CD14-positive monocyte (primary cell): ENCODE results near the gene CATSPER4. TPM values are rescaled to one million over a fixed set of nuclear protein-coding genes. Genes with fewer than 3 reads are reported as not detected.

Experiments used
- DNase-seq, 3 donors: peaks; one replicate each; pipeline ENCODE4 v3.0.0-alpha.2; 2011 to 2022
- H2AFZ ChIP-seq: 2 replicates; pipeline ENCODE4 v1.6.0; 2012; ENCODE audit warnings: mild to moderate bottlenecking, low read depth, low read length, inconsistent platforms; ENCODE audit not compliant: insufficient read depth, poor library complexity, severe bottlenecking
- H3K27ac ChIP-seq, 2 donors: 1 replicate in 1 of 2; 2 replicates in 1 of 2; pipeline ENCODE4 v1.5.1; 2012 to 2013; ENCODE audit warnings: low read length in 2 of 2, control low read depth in 1 of 2, inconsistent platforms in 1 of 2, low read depth in 1 of 2, mild to moderate bottlenecking in 1 of 2
- H3K27me3 ChIP-seq, 2 donors: one replicate each; pipeline versions ENCODE4 v1.6.0 to v1.6.1; 2011 to 2013; ENCODE audit warnings: low read length in 2 of 2; ENCODE audit not compliant: control insufficient read depth in 2 of 2, insufficient read depth in 2 of 2
- H3K36me3 ChIP-seq, 2 donors: replicated peaks in 1 of 2; 1 replicate in 1 of 2; 2 replicates in 1 of 2; pipeline versions ENCODE4 v1.5.1 to v1.6.1; 2012 to 2013; ENCODE audit warnings: low read length in 2 of 2, control low read depth in 1 of 2, inconsistent platforms in 1 of 2, mild to moderate bottlenecking in 1 of 2; ENCODE audit not compliant: insufficient read depth in 2 of 2, control insufficient read depth in 1 of 2
- H3K4me1 ChIP-seq, 2 donors: 1 replicate in 1 of 2; 2 replicates in 1 of 2; pipeline versions ENCODE4 v1.5.1 to v1.6.1; 2012 to 2013; ENCODE audit warnings: low read length in 2 of 2, control low read depth in 1 of 2, inconsistent platforms in 1 of 2, mild to moderate bottlenecking in 1 of 2, moderate library complexity in 1 of 2; ENCODE audit not compliant: insufficient read depth in 2 of 2, control insufficient read depth in 1 of 2
- H3K4me2 ChIP-seq: replicated peaks from 2 replicates; pipeline ENCODE3; 2012; ENCODE audit warnings: low read length, moderate library complexity, mild to moderate bottlenecking; ENCODE audit not compliant: poor library complexity, severe bottlenecking; ENCODE audit errors: extremely low read depth
- H3K4me3 ChIP-seq, 3 experiments: fragments of 200-600 bp in 1 of 3; sonication (generic) in 1 of 3; replicated peaks in 1 of 3; 1 replicate in 2 of 3; 2 replicates in 1 of 3; pipeline ENCODE4 v1.5.1; 2011 to 2013; ENCODE audit warnings: low read length in 3 of 3, mild to moderate bottlenecking in 3 of 3, control low read depth in 2 of 3, low read depth in 2 of 3, inconsistent platforms in 1 of 3, moderate library complexity in 1 of 3
- H3K79me2 ChIP-seq: 2 replicates; pipeline ENCODE4 v1.6.0; 2012; ENCODE audit warnings: mild to moderate bottlenecking, control low read depth, inconsistent platforms, low read length, moderate library complexity; ENCODE audit not compliant: insufficient read depth
- H3K9ac ChIP-seq: 2 replicates; pipeline ENCODE4 v1.6.0; 2017; ENCODE audit warnings: low read length, mild to moderate bottlenecking; ENCODE audit not compliant: insufficient read depth, poor library complexity, severe bottlenecking
- H3K9me3 ChIP-seq, 2 donors: replicated peaks in 1 of 2; 1 replicate in 1 of 2; 2 replicates in 1 of 2; pipeline versions ENCODE4 v1.5.1 to v1.6.1; 2012 to 2013; ENCODE audit warnings: low read length in 2 of 2, control low read depth in 1 of 2; ENCODE audit not compliant: control insufficient read depth in 1 of 2, insufficient read depth in 1 of 2
- H4K20me1 ChIP-seq: 2 replicates; pipeline ENCODE4 v1.6.0; 2012; ENCODE audit warnings: mild to moderate bottlenecking, low read length, control low read depth, moderate library complexity; ENCODE audit not compliant: insufficient read depth
- H3K27ac Mint-ChIP-seq, 7 donors: one replicate each; pipeline ENCODE4 v1.8.0; 2020; ENCODE audit warnings: mild to moderate bottlenecking in 7 of 7, mixed read lengths in 7 of 7, moderate library complexity in 6 of 7, inconsistent platforms in 2 of 7
- H3K27me3 Mint-ChIP-seq, 3 donors: one replicate each; pipeline ENCODE4 v1.8.0; 2021 to 2022; ENCODE audit warnings: low read depth in 3 of 3, mild to moderate bottlenecking in 3 of 3, mixed read lengths in 3 of 3, moderate library complexity in 3 of 3, inconsistent platforms in 1 of 3
- H3K36me3 Mint-ChIP-seq, 2 donors: one replicate each; pipeline ENCODE4 v1.8.0; 2020; ENCODE audit warnings: mixed read lengths in 2 of 2, inconsistent platforms in 1 of 2, mild to moderate bottlenecking in 1 of 2
- H3K4me1 Mint-ChIP-seq: one replicate; pipeline ENCODE4 v1.8.0; 2020; ENCODE audit warnings: mild to moderate bottlenecking, mixed read lengths
- H3K4me3 Mint-ChIP-seq, 2 donors: one replicate each; pipeline ENCODE4 v1.8.0; 2020; ENCODE audit warnings: mild to moderate bottlenecking in 2 of 2, mixed read lengths in 2 of 2, moderate library complexity in 1 of 2
- H3K9me3 Mint-ChIP-seq, 7 donors: one replicate each; pipeline ENCODE4 v1.8.0; 2020 to 2022; ENCODE audit warnings: mixed read lengths in 7 of 7, mild to moderate bottlenecking in 6 of 7, moderate library complexity in 6 of 7, inconsistent platforms in 2 of 7
- CTCF ChIP-seq: fragments of 200-600 bp; IDR thresholded peaks from one replicate; pipeline ENCODE4 v1.8.0; 2022; ENCODE audit warnings: antibody characterized with exemption, mild to moderate bottlenecking
- WGBS: methylation state at CpG from one replicate; pipeline ENCODE4 v1.1.5; 2013; ENCODE audit warnings: missing lambda C conversion rate; ENCODE audit not compliant: insufficient coverage; 5-methylcytosine and 5-hydroxymethylcytosine counted together
- intact Hi-C, 2 donors: fragments of 100-400 bp; cut with micrococcal nuclease; formaldehyde crosslinking; loops; one replicate each; pipeline versions ENCODE4 v1.15.0 to v1.15.1; 2023
- polyA plus RNA-seq, 3 donors: library from polyadenylated mRNA; depleted of rRNA in 1 of 3; unstranded in 2 of 3; stranded (reverse) in 1 of 3; fragments of 300-500 nt in 2 of 3; fragments of >200 nt in 1 of 3; fragmentation: Illumina TruSeq in 2 of 3; gene quantifications; 1 replicate in 2 of 3; 2 replicates in 1 of 3; pipeline ENCODE4 v1.2.3, GENCODE V29; 2012 to 2021

The CATSPER4 gene
- polyA plus RNA-seq, 3 donors: not detected

GRCh38 chr1:26187882-26188281 is 2.5 kb upstream of the CATSPER4 start:
- Histone ChIP-seq H3K4me2 (no peak overlapping the region), H2AFZ (no peak overlapping the region), H3K9ac (no peak overlapping the region), H3K4me1 (no peaks in the 10 kb centered on the region), H3K4me3 (no peak overlapping the region), H3K9me3 (no peaks in the 10 kb centered on the region), H3K36me3 (no peaks in the 10 kb centered on the region), H3K27ac (no peak overlapping the region), H3K27me3 (no peaks in the 10 kb centered on the region), H3K79me2 (no peaks in the 10 kb centered on the region), H4K20me1 (no peaks in the 10 kb centered on the region)
- DNase-seq: no peak
- Mint-ChIP-seq H3K36me3 (no peaks in the 10 kb centered on the region), H3K27me3 (peaks cover 0 to under 1% (median 0%) of the 10 kb centered on the region in 3 donors), H3K4me3 (no peak overlapping the region), H3K27ac (no peak overlapping the region), H3K4me1 (no peaks in the 10 kb centered on the region), H3K9me3 (no peaks in the 10 kb centered on the region)
- TF ChIP-seq CTCF: no peak
- no CpG with 5 or more reads among the region's 6 CpGs for WGBS
- intact Hi-C loops: no loop called here

- Histone ChIP-seq H3K4me1 (no peaks in the 10 kb centered on the region), H4K20me1 (no peaks in the 10 kb centered on the region), H3K79me2 (no peaks in the 10 kb centered on the region), H3K9ac (no peak overlapping the region), H3K4me2 (no peak overlapping the region), H3K27me3 (no peaks in the 10 kb centered on the region), H3K9me3 (no peaks in the 10 kb centered on the region), H3K27ac (no peak overlapping the region), H3K36me3 (no peaks in the 10 kb centered on the region), H2AFZ (no peak overlapping the region), H3K4me3 (no peak overlapping the region)
- Mint-ChIP-seq H3K9me3 (no peaks in the 10 kb centered on the region), H3K27me3 (peaks cover 0 to 3% (median 0%) of the 10 kb centered on the region in 3 donors), H3K4me3 (no peak overlapping the region), H3K36me3 (no peaks in the 10 kb centered on the region), H3K27ac (no peak overlapping the region), H3K4me1 (no peaks in the 10 kb centered on the region)
- no peak for TF ChIP-seq CTCF
- no peak for DNase-seq
- intact Hi-C loops: no loop called here
- 93% methylated on average over 3 of the region's 8 CpGs for WGBS
These were observed 1.9 kb upstream of the CATSPER4 start for GRCh38 chr1:26188477-26188876.
